Liver (tissue), 3 donors: Measurements from ENCODE around the gene BTN3A1.

Source experiments
- CTCF ChIP-seq: fragments of 150-350 bp; IDR thresholded peaks from 2 replicates; pipeline ENCODE4 v1.5.1; 2017; ENCODE audit warnings: improper control_type of control experiment, low read depth, low read length; ENCODE audit not compliant: missing input control
- RXRA ChIP-seq, 2 donors: IDR thresholded peaks; 2 replicates each; pipeline ENCODE4 v1.6.1; 2017 to 2018; ENCODE audit warnings: antibody characterized with exemption in 2 of 2, mild to moderate bottlenecking in 1 of 2
- SP1 ChIP-seq: IDR thresholded peaks from 2 replicates; pipeline ENCODE4 v1.6.1; 2018; ENCODE audit warnings: antibody characterized with exemption, mild to moderate bottlenecking
- YY1 ChIP-seq: IDR thresholded peaks from 2 replicates; pipeline ENCODE4 v1.6.1; 2016; ENCODE audit warnings: antibody characterized with exemption, mild to moderate bottlenecking
- donor health status: healthy.
- donor health status: healthy.

GRCh38 chr6:26375270-26375669 lies 26.8 kb upstream of the BTN3A1 start:
- TF ChIP-seq CTCF (no peak), YY1 (no peak), RXRA (IDR thresholded peaks at IDR 0.05) (no peak), SP1 (no peak)
